Endodermal cell (in vitro differentiated cells): Measurements from ENCODE around the gene CDC42EP5. TPM values are rescaled to one million over a fixed set of nuclear protein-coding genes. Genes with fewer than 3 reads are reported as not detected.

Experiments used
- DNase-seq: peaks from one replicate; pipeline ENCODE4 v3.0.0-alpha.2; 2017
- H3K27ac ChIP-seq: 2 replicates; pipeline ENCODE4 v1.5.1; 2013; ENCODE audit warnings: mild to moderate bottlenecking, low read depth, low read length, moderate library complexity
- H3K27me3 ChIP-seq: 2 replicates; pipeline ENCODE4 v1.6.1; 2013; ENCODE audit warnings: mild to moderate bottlenecking, low read length, moderate library complexity; ENCODE audit not compliant: insufficient read depth, control insufficient read depth, poor library complexity, severe bottlenecking
- H3K36me3 ChIP-seq: 2 replicates; pipeline ENCODE4 v1.7.0; 2013; ENCODE audit warnings: mild to moderate bottlenecking, low read length, moderate library complexity; ENCODE audit not compliant: control insufficient read depth, insufficient read depth
- H3K4me1 ChIP-seq: one replicate; pipeline ENCODE4 v1.7.0; 2013; ENCODE audit warnings: low read length; ENCODE audit not compliant: control insufficient read depth, insufficient read depth
- H3K4me3 ChIP-seq: 2 replicates; pipeline ENCODE4 v1.5.1; 2013; ENCODE audit warnings: mild to moderate bottlenecking, low read length, moderate library complexity
- H3K9ac ChIP-seq: 2 replicates; pipeline ENCODE4 v1.6.1; 2013; ENCODE audit warnings: mild to moderate bottlenecking, low read length, moderate library complexity; ENCODE audit not compliant: poor library complexity, severe bottlenecking; ENCODE audit errors: extremely low read depth
- H3K9me3 ChIP-seq: 2 replicates; pipeline ENCODE4 v1.6.1; 2013; ENCODE audit warnings: mild to moderate bottlenecking, low read length, moderate library complexity; ENCODE audit not compliant: control insufficient read depth
- H3K27ac Mint-ChIP-seq: 2 replicates; pipeline ENCODE4 v1.8.0; 2020; ENCODE audit warnings: mixed read lengths
- H3K27me3 Mint-ChIP-seq: 2 replicates; pipeline ENCODE4 v1.8.0; 2021; ENCODE audit warnings: mild to moderate bottlenecking, mixed read lengths; ENCODE audit not compliant: insufficient read depth
- H3K36me3 Mint-ChIP-seq: 2 replicates; pipeline ENCODE4 v1.8.0; 2020; ENCODE audit warnings: low read depth, mixed read lengths
- H3K4me1 Mint-ChIP-seq: 2 replicates; pipeline ENCODE4 v1.8.0; 2020; ENCODE audit warnings: mixed read lengths
- H3K4me3 Mint-ChIP-seq: 2 replicates; pipeline ENCODE4 v1.8.0; 2020; ENCODE audit warnings: mild to moderate bottlenecking, moderate library complexity, mixed read lengths
- H3K9me3 Mint-ChIP-seq: 2 replicates; pipeline ENCODE4 v1.8.0; 2020; ENCODE audit warnings: mild to moderate bottlenecking, mixed read lengths
- CTCF ChIP-seq: fragments of 200-600 bp; sonication (generic); conservative IDR thresholded peaks from 2 replicates; pipeline ENCODE4 v1.5.0; 2021; ENCODE audit warnings: antibody characterized with exemption, mild to moderate bottlenecking
- WGBS, 2 experiments: methylation state at CpG; one replicate each; pipeline versions ENCODE4 v1.1.5 to v1.1.7; 2013; ENCODE audit warnings: missing lambda C conversion rate in 2 of 2, mixed read lengths in 1 of 2; ENCODE audit not compliant: insufficient coverage in 1 of 2, insufficient read length in 1 of 2; 5-methylcytosine and 5-hydroxymethylcytosine counted together
- total RNA-seq, 2 donors: library from RNA; stranded (reverse); fragmentation: NEBNext Ultra II Directional in 1 of 2; extraction: Animal tissue kit (Norgen Biotek cat#: 25700) in 1 of 2; gene quantifications; 2 replicates in 1 of 2; 3 replicates in 1 of 2; pipeline ENCODE4 v1.2.1, GENCODE V29; 2021

The CDC42EP5 gene
- total RNA-seq, 2 donors from 2014 or later = 0.49 TPM; not detected in 1

DNA sequence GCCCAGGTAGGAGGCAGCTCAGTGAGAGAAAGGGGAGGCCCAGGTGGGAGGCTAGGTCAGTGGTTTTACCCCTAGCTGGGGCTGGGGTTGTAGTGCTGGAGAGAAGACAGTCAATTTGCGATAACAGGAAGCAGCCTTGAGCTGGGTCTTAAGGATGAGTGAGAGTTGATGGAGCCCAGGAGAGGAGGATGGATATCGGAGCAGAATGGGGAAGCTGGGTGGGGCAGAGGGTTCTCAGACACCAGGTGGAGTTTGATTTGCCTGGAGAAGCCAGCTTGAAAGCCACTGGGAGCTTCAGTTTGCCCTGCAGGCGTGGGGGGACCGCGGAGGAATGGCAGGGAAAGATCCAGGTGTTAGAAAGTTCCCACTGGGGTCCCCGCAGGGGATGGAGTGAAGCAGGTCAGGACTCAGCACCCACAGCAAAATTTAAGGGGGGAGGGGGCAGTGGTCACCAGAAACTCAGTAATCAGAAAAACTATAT is 836 bp upstream of the CDC42EP5 start:
- WGBS, 2 experiments = 86% methylated on average over 6 of the region's 6 CpGs; no CpG with 5 or more reads in 1 of the 2 experiments
- Mint-ChIP-seq H3K9me3 (no peaks in the 10 kb centered on the region), H3K27ac (no peak overlapping the region), H3K4me1 (no peaks in the 10 kb centered on the region), H3K4me3 (no peak overlapping the region), H3K36me3 (no peaks in the 10 kb centered on the region), H3K27me3 (peaks cover 61% of the 10 kb centered on the region)
- peak; percentile 45 for DNase-seq
- no peak overlapping the region for H3K4me3 ChIP-seq
- no peaks in the 10 kb centered on the region for H3K4me1 ChIP-seq
- TF ChIP-seq CTCF = no peak
- H3K27ac ChIP-seq = no peak overlapping the region
- H3K36me3 ChIP-seq = no peaks in the 10 kb centered on the region
- H3K9me3 ChIP-seq = no peaks in the 10 kb centered on the region
- H3K27me3 ChIP-seq = peaks cover 26% of the 10 kb centered on the region
- H3K9ac ChIP-seq = no peak overlapping the region

DNA sequence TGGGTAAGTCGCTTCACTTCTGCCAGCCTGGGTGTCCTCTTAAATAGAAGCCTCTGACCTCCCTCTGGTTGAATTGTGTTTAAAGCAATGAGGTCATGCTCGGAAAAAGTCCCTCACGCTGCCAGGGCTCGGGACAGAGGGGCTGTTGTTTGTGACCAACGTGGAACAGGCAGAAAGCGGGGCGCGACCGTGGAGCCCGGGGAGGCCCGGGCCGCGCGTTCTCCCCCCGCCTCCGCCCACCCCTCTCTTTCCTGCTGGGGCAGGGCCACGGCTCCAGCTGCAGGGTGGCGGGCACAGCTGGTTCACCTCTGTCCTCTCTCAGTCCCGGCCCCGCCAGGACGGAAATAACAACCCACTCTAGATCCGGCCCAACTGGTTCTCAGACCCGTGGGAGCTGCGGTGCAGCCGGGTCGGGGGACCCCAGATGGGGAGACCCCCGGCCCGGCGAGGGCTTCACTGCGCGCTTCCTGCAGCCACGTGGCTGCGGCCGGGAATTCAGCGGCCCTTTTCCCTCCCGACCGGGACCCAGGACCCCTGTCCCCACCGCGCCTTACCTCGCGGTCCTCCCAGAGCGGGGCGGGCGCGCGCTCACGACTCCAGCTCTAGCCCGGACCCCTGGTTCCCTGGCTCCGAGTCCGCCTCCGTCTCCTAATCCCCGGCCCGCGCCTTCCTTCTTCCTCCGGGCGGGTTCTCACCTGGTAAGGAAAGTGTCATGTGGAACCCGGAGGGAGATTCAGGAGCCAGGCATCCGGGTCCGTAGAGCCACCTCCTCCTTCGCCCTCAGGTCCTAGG is 1.9 kb downstream of the CDC42EP5 start:
- Mint-ChIP-seq H3K9me3 (no peaks in the 10 kb centered on the region), H3K27me3 (peaks cover 61% of the 10 kb centered on the region), H3K4me1 (no peaks in the 10 kb centered on the region), H3K27ac (no peak overlapping the region), H3K4me3 (peak overlapping the region; percentile 15), H3K36me3 (no peaks in the 10 kb centered on the region)
- Histone ChIP-seq H3K4me1 (no peaks in the 10 kb centered on the region), H3K4me3 (peak overlapping the region; percentile 40), H3K36me3 (no peaks in the 10 kb centered on the region), H3K9me3 (no peaks in the 10 kb centered on the region), H3K9ac (peak overlapping the region; percentile 11), H3K27ac (no peak overlapping the region), H3K27me3 (peaks cover 33% of the 10 kb centered on the region)
- peak; percentile 72 for DNase-seq
- WGBS, 2 experiments = 18 to 30% methylated on average over 23 to 60 of the region's 60 CpGs
- no peak for TF ChIP-seq CTCF

- peaks cover 66% of the 10 kb centered on the region for H3K27me3 Mint-ChIP-seq
- H3K4me1 ChIP-seq = no peaks in the 10 kb centered on the region
- H3K4me3 ChIP-seq = no peak overlapping the region
- no peaks in the 10 kb centered on the region for H3K9me3 ChIP-seq
- TF ChIP-seq CTCF = no peak
- no peaks in the 10 kb centered on the region for H3K36me3 ChIP-seq
- WGBS, 2 experiments = 79 to 90% methylated on average over 6 to 10 of the region's 10 CpGs
- no peaks in the 10 kb centered on the region for H3K4me1 Mint-ChIP-seq
- H3K36me3 Mint-ChIP-seq = no peaks in the 10 kb centered on the region
- H3K27me3 ChIP-seq = peaks cover 33% of the 10 kb centered on the region
- no peak for DNase-seq
- no peak overlapping the region for H3K9ac ChIP-seq
- peaks cover 5% of the 10 kb centered on the region for H3K9me3 Mint-ChIP-seq
- no peak overlapping the region for H3K27ac ChIP-seq
- H3K27ac Mint-ChIP-seq = no peak overlapping the region
- peak overlapping the region; percentile 15 for H3K4me3 Mint-ChIP-seq
Observed at GRCh38 chr19:54470276-54470887, 2.7 kb downstream of the CDC42EP5 start.
